H1 (cell line): Measurements from ENCODE around the gene CFAP157. TPM values are rescaled to one million over a fixed set of nuclear protein-coding genes. Genes with fewer than 3 reads are reported as not detected.
A peak's percentile ranks its signal among the peaks of the same experiment; 100 is the strongest.

Experiments
- CTCF ChIA-PET: fragments of 300-600 bp; sonication (Branson Sonifier 250); formaldehyde crosslinking; loops from one replicate; lab custom pipeline; 2021; ENCODE audit not compliant: partially characterized antibody; lab: Charles Lee
- POLR2A ChIA-PET: fragments of 300-600 bp; sonication (Branson Sonifier 250); formaldehyde crosslinking; loops from one replicate; lab custom pipeline; 2021; ENCODE audit warnings: inconsistent platforms; ENCODE audit not compliant: partially characterized antibody; lab: Charles Lee
- DNase-seq, 2 experiments: peaks; one replicate each; pipeline versions ENCODE4 v3.0.0 to v3.0.0-alpha.2; 2010 to 2022; ENCODE audit warnings: low spot score in 2 of 2, low read depth in 1 of 2, mixed read lengths in 1 of 2
- FAIRE-seq: peaks from 2 replicates; lab custom pipeline; 2011; peaks lifted over from hg19 to GRCh38; lab: Jason Lieb, UNC
- H2AFZ ChIP-seq: 2 replicates; pipeline ENCODE4 v1.8.1; 2012; ENCODE audit warnings: low read length, inconsistent platforms
- H2AK5ac ChIP-seq: 2 replicates; pipeline ENCODE4 v1.6.1; 2013; ENCODE audit warnings: low read depth, low read length
- H2BK120ac ChIP-seq: replicated peaks from 2 replicates; pipeline ENCODE3; 2013; ENCODE audit warnings: low read depth, low read length, inconsistent platforms
- H2BK12ac ChIP-seq: 2 replicates; pipeline ENCODE4 v1.6.1; 2013; ENCODE audit warnings: low read depth, low read length
- H2BK15ac ChIP-seq: 2 replicates; pipeline ENCODE4 v1.6.1; 2013; ENCODE audit warnings: low read length
- H2BK20ac ChIP-seq: 2 replicates; pipeline ENCODE4 v1.6.1; 2013; ENCODE audit warnings: low read length
- H2BK5ac ChIP-seq: 2 replicates; pipeline ENCODE4 v1.6.1; 2013; ENCODE audit warnings: low read depth, low read length
- H3K14ac ChIP-seq: 2 replicates; pipeline ENCODE4 v1.6.1; 2013; ENCODE audit warnings: inconsistent platforms; ENCODE audit not compliant: insufficient read length
- H3K18ac ChIP-seq: 2 replicates; pipeline ENCODE4 v1.6.1; 2013; ENCODE audit warnings: low read length; ENCODE audit errors: extremely low read depth
- H3K23ac ChIP-seq: 2 replicates; pipeline ENCODE4 v1.6.1; 2013; ENCODE audit warnings: inconsistent platforms; ENCODE audit not compliant: insufficient read length
- H3K23me2 ChIP-seq: 2 replicates; pipeline ENCODE4 v1.6.1; 2013; ENCODE audit warnings: low read depth, low read length
- H3K27ac ChIP-seq: 2 replicates; pipeline ENCODE4 v1.6.1; 2011; ENCODE audit warnings: low read depth, low read length, inconsistent platforms
- H3K27me3 ChIP-seq, 4 experiments: replicated peaks in 1 of 4; 1 replicate in 1 of 4; 2 replicates in 3 of 4; pipeline versions ENCODE4 v1.6.1 to v1.8.1; 2011 to 2013; ENCODE audit warnings: low read length in 3 of 4, mild to moderate bottlenecking in 3 of 4, inconsistent platforms in 2 of 4, mixed read lengths in 2 of 4, moderate library complexity in 1 of 4; ENCODE audit not compliant: control insufficient read depth in 3 of 4, insufficient read depth in 3 of 4; ENCODE audit errors: extremely low read depth in 1 of 4
- H3K36me3 ChIP-seq, 4 experiments: 2 replicates each; pipeline versions ENCODE4 v1.6.1 to v1.8.1; 2011 to 2013; ENCODE audit warnings: mild to moderate bottlenecking in 4 of 4, low read length in 3 of 4, moderate library complexity in 2 of 4, control low read depth in 1 of 4, inconsistent platforms in 1 of 4; ENCODE audit not compliant: insufficient read depth in 4 of 4, control insufficient read depth in 2 of 4
- H3K4ac ChIP-seq: replicated peaks from 2 replicates; pipeline ENCODE3; 2013; ENCODE audit warnings: low read length, low read depth, mixed read lengths, inconsistent platforms; ENCODE audit not compliant: insufficient read length
- H3K4me1 ChIP-seq, 4 experiments: replicated peaks in 1 of 4; 1 replicate in 1 of 4; 2 replicates in 3 of 4; pipeline versions ENCODE4 v1.6.1 to v1.8.1; 2011 to 2013; ENCODE audit warnings: low read length in 3 of 4, inconsistent platforms in 2 of 4, mixed read lengths in 1 of 4; ENCODE audit not compliant: insufficient read depth in 4 of 4, control insufficient read depth in 3 of 4
- H3K4me2 ChIP-seq, 2 experiments: 2 replicates each; pipeline versions ENCODE4 v1.6.1 to v1.8.1; 2011 to 2013; ENCODE audit warnings: low read depth in 2 of 2, low read length in 2 of 2, control low read depth in 1 of 2, inconsistent platforms in 1 of 2, mild to moderate bottlenecking in 1 of 2; ENCODE audit not compliant: insufficient read depth in 1 of 2
- H3K4me3 ChIP-seq, 4 experiments: fragments of 200-600, 300-600 bp in 1 of 4; sonication (generic), shearing (Covaris generic), sonication (Bioruptor Twin) in 1 of 4; 2 replicates each; pipeline versions ENCODE4 v1.5.1 to v1.8.1; 2011 to 2016; ENCODE audit warnings: low read length in 4 of 4, low read depth in 3 of 4, control low read depth in 2 of 4, inconsistent platforms in 2 of 4, mild to moderate bottlenecking in 2 of 4, mixed read lengths in 1 of 4, moderate library complexity in 1 of 4; ENCODE audit not compliant: insufficient read depth in 2 of 4; ENCODE audit errors: extremely low read depth in 1 of 4
- H3K56ac ChIP-seq: replicated peaks from 2 replicates; pipeline ENCODE3; 2013; ENCODE audit warnings: low read depth, mild to moderate bottlenecking, mixed read lengths, low read length, inconsistent platforms; ENCODE audit not compliant: insufficient read length
- H3K79me1 ChIP-seq: 2 replicates; pipeline ENCODE4 v1.6.1; 2013; ENCODE audit warnings: low read depth, low read length, control low read depth
- H3K79me2 ChIP-seq, 2 experiments: 2 replicates each; pipeline versions ENCODE4 v1.6.1 to v1.8.1; 2012 to 2013; ENCODE audit warnings: low read length in 2 of 2, mild to moderate bottlenecking in 2 of 2, inconsistent platforms in 1 of 2; ENCODE audit not compliant: insufficient read depth in 2 of 2, control insufficient read depth in 1 of 2
- H3K9ac ChIP-seq, 4 experiments: replicated peaks in 1 of 4; 1 replicate in 1 of 4; 2 replicates in 3 of 4; pipeline versions ENCODE4 v1.6.1 to v1.8.1; 2011 to 2013; ENCODE audit warnings: low read depth in 3 of 4, low read length in 3 of 4, control low read depth in 2 of 4, mild to moderate bottlenecking in 2 of 4, moderate library complexity in 2 of 4, inconsistent platforms in 1 of 4; ENCODE audit errors: extremely low read depth in 1 of 4
- H3K9me3 ChIP-seq, 2 experiments: 2 replicates each; pipeline versions ENCODE4 v1.6.1 to v1.8.1; 2012 to 2013; ENCODE audit warnings: mild to moderate bottlenecking in 2 of 2, moderate library complexity in 2 of 2, control low read depth in 1 of 2, inconsistent platforms in 1 of 2, low read depth in 1 of 2, low read length in 1 of 2, mixed read lengths in 1 of 2; ENCODE audit not compliant: insufficient read depth in 2 of 2
- H4K20me1 ChIP-seq, 2 experiments: replicated peaks in 1 of 2; 2 replicates each; pipeline versions ENCODE3 to v1.8.1; 2011 to 2013; ENCODE audit warnings: inconsistent platforms in 2 of 2, low read length in 2 of 2, mild to moderate bottlenecking in 1 of 2; ENCODE audit not compliant: insufficient read depth in 2 of 2, control insufficient read depth in 1 of 2
- H4K5ac ChIP-seq: 2 replicates; pipeline ENCODE4 v1.6.1; 2013; ENCODE audit warnings: low read length, low read depth, mixed read lengths, inconsistent platforms; ENCODE audit not compliant: insufficient read length
- H4K8ac ChIP-seq: 2 replicates; pipeline ENCODE4 v1.8.0; 2013; ENCODE audit warnings: mild to moderate bottlenecking, moderate library complexity, low read length, inconsistent platforms; ENCODE audit not compliant: insufficient read depth; ENCODE audit errors: extremely low read depth
- H4K91ac ChIP-seq: replicated peaks from 2 replicates; pipeline ENCODE3; 2013; ENCODE audit warnings: low read length, mixed read lengths, inconsistent platforms; ENCODE audit not compliant: insufficient read length
- ATF2 ChIP-seq: IDR thresholded peaks from 2 replicates; pipeline ENCODE4 v1.6.1; 2012; ENCODE audit warnings: low read length, inconsistent platforms
- CBX8 ChIP-seq: fragments of 300-800, 300-1000 bp; sonication (generic); IDR thresholded peaks from 2 replicates; pipeline ENCODE4 v1.7.1; 2016; ENCODE audit warnings: low read depth, low read length, borderline replicate concordance
- CHD1 ChIP-seq: IDR thresholded peaks from 2 replicates; pipeline ENCODE4 v1.6.1; 2012; ENCODE audit warnings: low read depth, low read length, improper control_type of control experiment
- EZH2 ChIP-seq: fragments of 200-600 bp; sonication (generic); IDR thresholded peaks from 2 replicates; pipeline ENCODE4 v1.7.1; 2012; ENCODE audit warnings: low read depth, mild to moderate bottlenecking, moderate library complexity, low read length, inconsistent platforms; ENCODE audit not compliant: severe bottlenecking
- FOSL1 ChIP-seq: IDR thresholded peaks from 2 replicates; pipeline ENCODE4 v1.6.1; 2011; ENCODE audit warnings: mild to moderate bottlenecking, low read depth, low read length, moderate library complexity; ENCODE audit not compliant: insufficient read depth
- GABPA ChIP-seq: IDR thresholded peaks from 2 replicates; pipeline ENCODE4 v1.6.1; 2011; ENCODE audit warnings: mild to moderate bottlenecking, low read length, moderate library complexity, borderline replicate concordance; ENCODE audit not compliant: insufficient read depth
- JUN ChIP-seq: IDR thresholded peaks from 2 replicates; pipeline ENCODE4 v1.6.1; 2011; ENCODE audit warnings: low read depth, mild to moderate bottlenecking, improper control_type of control experiment, low read length
- POLR2AphosphoS5 ChIP-seq: IDR thresholded peaks from 2 replicates; pipeline ENCODE4 v1.6.1; 2011; ENCODE audit warnings: low read depth, low read length
- RNF2 ChIP-seq: fragments of 200-900, 300-1000 bp; sonication (generic); IDR thresholded peaks from 2 replicates; pipeline ENCODE4 v1.7.1; 2016; ENCODE audit warnings: borderline replicate concordance, low read depth, mild to moderate bottlenecking, antibody characterized with exemption, low read length; ENCODE audit not compliant: poor library complexity, severe bottlenecking; ENCODE audit errors: missing control alignments
- TBP ChIP-seq: IDR thresholded peaks from 2 replicates; pipeline ENCODE4 v1.6.1; 2011; ENCODE audit warnings: low read depth, low read length, improper control_type of control experiment
- YY1 ChIP-seq: IDR thresholded peaks from 2 replicates; pipeline ENCODE4 v1.6.1; 2011; ENCODE audit warnings: low read depth, mild to moderate bottlenecking, low read length
- WGBS, 2 experiments: shearing (Covaris generic) in 1 of 2; methylation state at CpG; one replicate each; pipeline versions ENCODE4 v1.1.6 to v1.1.7; 2013 to 2015; ENCODE audit warnings: low lambda C conversion rate in 2 of 2, mixed read lengths in 2 of 2, inconsistent platforms in 1 of 2, low coverage in 1 of 2, missing lambda C conversion rate in 1 of 2; ENCODE audit not compliant: insufficient replicate concordance in 2 of 2, insufficient coverage in 1 of 2, insufficient read length in 1 of 2; ENCODE audit errors: extremely low coverage in 1 of 2, missing lambda C conversion rate in 1 of 2; 5-methylcytosine and 5-hydroxymethylcytosine counted together
- polyA plus RNA-seq, 7 experiments: library from polyadenylated mRNA; depleted of rRNA in 3 of 7; stranded (reverse) in 5 of 7; unstranded in 2 of 7; fragments of >200 nt in 5 of 7; fragments of 200-250 nt in 2 of 7; gene quantifications; 1 replicate in 5 of 7; 2 replicates in 1 of 7; 4 replicates in 1 of 7; pipeline versions ENCODE4 v1.2.1 to v1.2.3, GENCODE V29; 2011 to 2013; ENCODE audit warnings: missing spikeins in 2 of 7, mixed read lengths in 2 of 7
- total RNA-seq: library from RNA; stranded (reverse); fragmentation: NEBNext Ultra II Directional; extraction: Animal tissue kit (Norgen Biotek cat#: 25700); gene quantifications from 2 replicates; pipeline ENCODE4 v1.2.1, GENCODE V29; 2021

Gene CFAP157
- total and polyA plus RNA-seq, 2 of the 8 experiments (the other 6 are each of a cell fraction or from before 2014, with no cell fraction given): not detected

- FAIRE-seq: no peak
- Histone ChIP-seq H4K5ac (no peak overlapping the region), H2AFZ (no peak overlapping the region), H3K4me1 (peaks cover 0 to 4% (median 1%) of the 10 kb centered on the region in 4 experiments; a peak in 4 of 7 replicates), H3K4ac (no peak overlapping the region), H2BK20ac (no peak overlapping the region), H4K20me1 (peaks cover 3 to 17% of the 10 kb centered on the region in 2 experiments), H3K23ac (no peak overlapping the region), H3K56ac (no peak overlapping the region), H3K4me3 (no peak overlapping the region), H2BK15ac (no peak overlapping the region), H2BK5ac (no peak overlapping the region), H3K23me2 (peaks cover 13% of the 10 kb centered on the region; the same call in 1 of the 2 replicates), H3K14ac (no peak overlapping the region), H3K27ac (no peak overlapping the region), H3K79me1 (no peaks in the 10 kb centered on the region), H3K18ac (no peak overlapping the region), H4K8ac (no peak overlapping the region), H3K4me2 (peak overlapping the region in 1 of 2 experiments; percentile 80; a peak in 1 of 4 replicates), H2BK120ac (no peak overlapping the region), H2AK5ac (no peak overlapping the region), H3K9me3 (no peaks in the 10 kb centered on the region), H3K79me2 (no peaks in the 10 kb centered on the region), H3K27me3 (peaks cover 0 to 16% (median 8%) of the 10 kb centered on the region in 4 experiments; a peak in 6 of 7 replicates), H3K36me3 (no peaks in the 10 kb centered on the region), H2BK12ac (no peak overlapping the region), H3K9ac (no peak overlapping the region), H4K91ac (no peak overlapping the region)
- CTCF ChIA-PET: interaction anchor here (0.6 to 3.5 kb wide), 5 partner anchors 9 to 1135 kb away, joined by 3 to 18 read pairs (median 3); partner anchors contain the start of gene SH2D3C
- no peak for DNase-seq
- POLR2A ChIA-PET: interaction anchor here (1.3 to 1.8 kb wide), 3 partner anchors 8 to 33 kb away, joined by 3 to 5 read pairs (median 4); no protein-coding TSS in a partner anchor
- WGBS, 2 experiments: 88% methylated on average over 3 of the region's 3 CpGs; no CpG with 5 or more reads in 1 of the 2 experiments
- TF ChIP-seq EZH2 (no peak), CBX8 (no peak), POLR2AphosphoS5 (no peak), TBP (no peak), FOSL1 (no peak), CHD1 (no peak), JUN (no peak), GABPA (no peak), ATF2 (no peak), YY1 (no peak), RNF2 (no peak)
These were observed 49.4 kb downstream of the CFAP157 start for GRCh38 chr9:127756233-127756632.
